ENCODE results near the gene POLE4.

POLE4 gene

DNA sequence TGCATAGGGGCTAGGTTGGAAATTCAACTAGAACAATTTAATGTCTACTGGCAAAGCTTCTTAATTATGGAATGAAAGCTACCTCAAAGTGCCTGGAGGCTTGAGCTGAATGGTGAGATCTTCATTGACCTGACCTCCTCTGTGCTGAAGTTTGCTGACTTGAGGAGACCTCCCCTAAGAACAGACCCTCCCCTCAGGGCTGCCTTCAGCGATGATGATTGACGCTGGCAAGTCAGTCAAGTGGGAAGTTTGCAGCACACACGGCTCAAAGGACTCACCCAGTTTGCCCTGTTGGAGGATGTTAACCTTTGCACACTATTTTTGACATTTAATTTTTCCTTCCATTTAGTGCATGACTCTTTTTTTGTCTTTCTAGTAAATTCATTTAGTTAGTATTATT, 17.2 kb upstream of the POLE4 start:
- DNase-seq = no peak

- DNase-seq = no peak
Measured at GRCh38 chr2:74942263-74942662, 16.2 kb upstream of the POLE4 start.

DNA sequence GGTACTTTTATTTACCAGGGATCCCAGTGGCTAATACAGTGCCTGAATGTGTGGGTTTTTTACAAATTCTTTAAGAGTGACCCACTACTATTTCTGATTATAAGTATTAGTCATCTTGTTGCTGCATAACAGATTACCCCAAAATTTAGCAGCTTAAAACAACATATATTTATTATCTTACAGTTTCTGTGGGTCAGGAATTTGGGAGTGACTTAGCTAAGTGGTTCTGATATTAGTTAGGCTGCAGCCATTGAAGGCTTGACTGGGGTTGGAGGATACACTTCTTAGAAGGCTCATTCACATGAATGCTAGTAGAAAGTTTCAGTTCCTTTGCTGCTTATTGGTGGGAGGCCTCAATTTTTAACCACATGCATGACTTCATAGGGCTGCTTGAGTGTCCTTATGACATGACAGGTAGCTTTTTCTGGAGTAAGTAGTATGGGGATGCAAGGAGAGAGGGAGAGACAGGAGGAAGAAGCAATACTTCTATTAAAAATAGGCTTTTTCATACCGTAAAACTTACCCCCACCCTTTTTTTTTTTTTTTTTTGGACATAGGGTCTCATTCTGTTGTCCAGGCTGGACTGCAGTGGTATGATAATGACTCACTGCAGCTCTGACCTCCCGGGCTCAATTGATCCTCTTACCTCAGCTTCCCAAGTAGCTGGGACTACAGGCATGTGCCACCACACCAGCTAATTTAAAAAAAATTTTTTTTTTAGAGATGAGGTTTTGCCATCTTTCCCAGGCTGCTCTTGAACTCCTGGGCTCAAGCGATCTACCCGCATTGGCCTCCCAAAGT, 13.3 kb upstream of the POLE4 start:
- DNase-seq = no peak

DNA sequence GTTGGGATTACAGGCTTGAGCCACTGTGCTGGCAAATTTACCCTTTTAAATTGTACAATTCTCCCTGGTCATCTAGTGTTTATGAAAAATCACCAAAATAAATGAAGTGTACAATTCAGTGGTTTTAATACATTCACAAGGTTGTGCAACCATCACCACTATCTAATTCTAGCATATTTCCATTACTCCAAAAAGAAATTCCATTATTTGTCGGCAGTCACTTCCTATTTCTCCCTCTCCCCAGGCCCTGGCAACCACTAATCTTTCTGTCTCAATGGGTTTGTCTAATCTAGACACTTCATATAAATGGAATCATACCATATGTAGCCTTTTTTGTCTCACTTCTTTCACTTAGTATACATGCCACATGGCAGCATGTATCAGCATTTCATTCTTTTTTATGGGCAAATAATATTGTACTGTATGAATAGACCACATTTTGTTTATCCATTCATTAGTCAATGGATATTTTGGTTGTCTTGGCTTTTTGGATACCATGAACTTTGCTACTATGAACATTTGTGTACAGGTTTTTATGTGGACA, 12.6 kb upstream of the POLE4 start:
- no peak for DNase-seq

- no peak for DNase-seq
Measured at GRCh38 chr2:74947703-74948102, 10.7 kb upstream of the POLE4 start.

DNA sequence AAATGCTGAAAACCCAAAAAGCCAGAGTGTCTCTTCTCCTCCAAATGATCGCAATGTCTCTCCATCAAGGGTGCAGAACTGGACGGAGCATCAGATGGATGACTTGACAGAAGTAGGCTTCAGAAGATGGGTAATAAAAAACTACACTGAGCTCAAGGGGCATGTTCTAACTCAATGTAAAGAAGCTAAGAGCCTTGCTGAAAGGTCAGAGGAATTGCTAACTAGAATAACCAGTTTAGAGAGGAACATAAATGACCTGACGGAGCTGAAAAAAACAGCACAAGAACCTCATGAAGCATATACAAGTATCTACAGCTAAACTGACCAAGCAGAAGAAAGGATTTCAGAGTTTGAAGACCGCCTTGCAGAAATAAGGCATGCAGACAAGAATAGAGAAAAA, 9.7 kb upstream of the POLE4 start:
- DNase-seq = no peak

GRCh38 chr2:74951211-74951754, 7.2 kb upstream of the POLE4 start:
- no peak for DNase-seq

- no peak for DNase-seq
Measured at GRCh38 chr2:74952575-74952974, 5.9 kb upstream of the POLE4 start.

GRCh38 chr2:74953796-74954499, 4.5 kb upstream of the POLE4 start:
- no peak for DNase-seq

GRCh38 chr2:74954500-74954874, 4.0 kb upstream of the POLE4 start:
- DNase-seq = no peak

GRCh38 chr2:74957886-74958273, 563 bp upstream of the POLE4 start:
- no peak for DNase-seq

GRCh38 chr2:74959106-74959751, 786 bp downstream of the POLE4 start:
- DNase-seq = no peak

- DNase-seq = no peak
Measured at GRCh38 chr2:74966887-74967286, 8.4 kb downstream of the POLE4 start.

DNA sequence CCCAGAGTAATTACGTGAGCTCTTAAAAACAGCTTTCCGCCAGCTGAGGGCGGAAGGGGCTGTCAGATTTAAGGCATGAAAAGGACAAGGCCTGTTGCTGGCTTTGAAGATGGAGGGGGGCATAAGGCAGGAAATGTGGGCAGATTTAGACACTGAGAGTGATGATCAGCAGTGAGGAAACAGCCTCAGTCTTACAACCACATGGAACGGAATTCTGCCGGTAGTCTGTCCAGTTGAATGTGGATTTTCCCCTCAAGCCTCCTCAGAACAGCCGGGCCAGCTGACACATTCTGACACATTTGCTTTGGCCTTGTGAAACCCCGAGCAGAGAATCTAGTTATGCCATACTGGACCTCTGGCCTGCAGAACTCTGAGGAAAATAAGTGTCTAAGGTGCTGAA, 16.6 kb downstream of the POLE4 start:
- no peak for DNase-seq

GRCh38 chr2:74979844-74980243, 21.4 kb downstream of the POLE4 start:
- DNase-seq = no peak

DNA sequence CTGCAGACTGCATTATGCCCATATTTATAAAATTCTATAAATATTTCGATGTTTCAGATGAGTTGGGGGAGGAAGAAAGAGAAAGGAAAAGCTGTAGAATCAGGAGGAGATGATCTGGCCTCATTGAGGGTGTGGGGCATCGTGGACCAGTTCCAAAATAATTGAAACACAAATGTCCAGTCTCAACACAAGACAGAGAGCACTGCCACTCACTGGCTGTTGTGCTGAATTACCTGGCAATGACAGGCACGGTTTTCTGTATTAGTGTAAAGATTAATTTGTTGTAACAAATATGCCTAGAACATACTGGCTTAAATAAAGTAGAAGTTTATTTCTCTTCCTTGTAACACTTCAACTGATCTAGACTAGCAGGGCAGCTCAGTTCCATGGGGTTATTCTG, 24.1 kb downstream of the POLE4 start:
- no peak for DNase-seq

DNA sequence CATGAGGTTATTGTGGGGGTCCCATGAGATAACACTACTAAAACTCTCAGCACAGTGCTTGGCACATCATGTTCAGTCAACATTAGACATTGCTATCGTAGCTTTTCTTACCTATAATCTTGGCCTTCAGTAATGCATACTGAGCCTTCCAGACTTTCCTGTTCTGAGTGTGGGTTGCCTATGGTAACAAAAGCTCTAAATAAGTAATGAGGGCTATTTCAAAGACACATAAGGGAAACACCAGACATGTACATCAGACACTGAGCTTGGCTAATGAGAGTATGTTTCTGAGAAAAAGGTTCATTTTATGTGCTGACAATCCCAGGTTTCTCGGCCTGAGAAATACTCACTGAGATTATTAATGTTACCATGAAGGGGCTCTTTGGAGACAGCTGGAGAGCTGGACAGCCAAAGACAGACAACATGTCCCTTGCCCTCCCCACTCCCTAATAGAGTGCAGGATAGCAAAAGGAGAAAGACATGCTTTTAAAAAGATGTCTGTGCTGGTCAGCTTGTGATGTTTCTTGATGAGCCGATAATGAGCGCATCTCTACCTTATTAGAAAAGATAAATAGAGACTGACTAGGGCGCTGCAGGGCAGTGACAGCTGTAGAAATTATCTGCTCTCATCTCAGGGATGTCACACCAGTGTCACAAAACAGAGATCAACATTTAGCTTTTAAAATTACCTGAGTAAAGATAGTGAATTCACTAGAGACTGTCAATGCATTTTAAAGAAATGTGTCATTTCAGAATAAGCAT, 25.4 kb downstream of the POLE4 start:
- no peak for DNase-seq

GRCh38 chr2:74984947-74985637, 26.6 kb downstream of the POLE4 start:
- DNase-seq = no peak

DNA sequence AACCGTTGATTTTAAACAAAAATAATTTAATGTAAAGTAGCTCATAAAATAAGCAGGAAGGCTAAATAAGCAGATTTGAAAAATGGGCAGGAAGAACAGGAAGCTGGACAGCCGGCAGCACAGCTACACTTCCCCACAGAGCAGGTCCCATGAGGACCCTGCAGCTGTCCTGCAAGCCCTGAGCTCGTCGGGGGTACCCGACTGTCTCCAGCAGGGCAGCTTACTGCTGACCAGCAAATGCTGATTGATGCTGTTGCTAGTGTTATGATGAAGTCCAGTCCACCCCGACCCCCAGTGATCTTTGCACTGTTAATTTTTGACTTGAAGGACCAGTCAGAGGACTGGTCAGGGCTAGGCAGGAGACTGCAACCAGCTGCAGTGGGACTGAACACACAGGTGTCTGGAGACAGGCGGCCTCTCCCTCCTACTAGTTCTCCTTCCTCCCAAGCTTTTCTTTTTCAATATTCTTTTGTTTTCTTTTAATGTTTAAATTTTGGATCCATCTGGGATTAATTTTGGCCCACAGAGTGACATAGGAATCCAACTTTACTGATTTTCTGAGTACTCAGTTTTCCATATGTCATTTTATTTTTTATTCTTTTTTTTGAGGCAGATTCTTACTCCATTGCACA, 27.7 kb downstream of the POLE4 start:
- DNase-seq = no peak

DNA sequence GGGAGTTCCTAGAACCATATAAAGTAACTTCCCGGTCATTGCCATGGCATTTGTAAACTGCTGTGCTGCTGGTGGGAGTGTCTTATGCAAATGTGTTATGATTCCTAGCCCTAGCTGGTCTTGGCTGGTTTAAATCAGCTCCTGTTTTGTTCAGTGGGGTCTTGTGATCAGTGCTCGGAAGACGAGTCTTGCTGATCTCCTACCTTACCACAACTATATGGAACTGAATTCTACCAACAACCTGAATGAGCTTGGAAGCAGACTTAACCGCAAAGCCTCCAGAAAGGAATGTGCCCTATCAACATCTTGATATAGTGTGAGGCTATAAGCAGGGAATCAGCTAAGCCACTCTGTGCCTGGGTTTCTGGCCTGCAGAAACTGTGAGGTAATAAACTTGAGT, 33.5 kb downstream of the POLE4 start:
- DNase-seq = no peak

DNA sequence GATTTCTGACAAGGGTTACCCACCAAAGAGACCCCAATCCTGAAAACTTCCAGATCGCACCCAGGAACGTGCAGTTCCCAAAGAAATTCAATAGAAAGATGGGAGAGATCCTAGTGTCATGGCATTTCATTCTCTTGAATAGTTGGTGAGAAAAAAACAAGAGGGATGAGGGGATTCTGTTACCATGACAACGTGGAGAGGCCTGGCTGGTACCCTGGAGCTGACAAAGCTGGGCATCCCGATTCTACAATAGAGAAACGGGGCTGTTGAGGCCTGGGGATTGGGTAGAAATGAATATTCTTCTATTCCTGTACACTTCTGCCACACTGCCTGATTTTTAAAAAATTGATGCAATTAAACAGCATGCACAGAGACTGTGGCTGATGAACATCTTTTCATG, 41.0 kb downstream of the POLE4 start:
- DNase-seq = no peak

- no peak for DNase-seq
Measured at GRCh38 chr2:75002007-75002406, 43.6 kb downstream of the POLE4 start.
